ENCODE results near the gene SLC25A4. TPM values are rescaled to one million over a fixed set of nuclear protein-coding genes. Genes with fewer than 3 reads are reported as not detected.

The SLC25A4 gene
- total RNA-seq, 2 experiments from 2014 or later, result 8.5 to 8.7 TPM

GRCh38 chr4:185165605-185166063, 22.6 kb downstream of the SLC25A4 start:
- H3K4me1 Mint-ChIP-seq (ENCODE audit: low read depth), result peaks cover 20% of the 10 kb centered on the region
- ChIA-PET CTCF (interaction anchor here (0.6 to 3.8 kb wide), 6 partner anchors 9 to 69 kb away, joined by 3 to 20 read pairs (median 4); partner anchors contain the start of gene SLC25A4), POLR2A (interaction anchor here (0.7 kb wide), 1 partner anchor 57 kb away, joined by 4 read pairs; no protein-coding TSS in a partner anchor)
- peaks cover 3% of the 10 kb centered on the region for H3K27me3 Mint-ChIP-seq
- H3K9me3 Mint-ChIP-seq, result no peaks in the 10 kb centered on the region
- H3K4me3 Mint-ChIP-seq, result peak overlapping the region; percentile 30
- TF ChIP-seq, protein P1, sequence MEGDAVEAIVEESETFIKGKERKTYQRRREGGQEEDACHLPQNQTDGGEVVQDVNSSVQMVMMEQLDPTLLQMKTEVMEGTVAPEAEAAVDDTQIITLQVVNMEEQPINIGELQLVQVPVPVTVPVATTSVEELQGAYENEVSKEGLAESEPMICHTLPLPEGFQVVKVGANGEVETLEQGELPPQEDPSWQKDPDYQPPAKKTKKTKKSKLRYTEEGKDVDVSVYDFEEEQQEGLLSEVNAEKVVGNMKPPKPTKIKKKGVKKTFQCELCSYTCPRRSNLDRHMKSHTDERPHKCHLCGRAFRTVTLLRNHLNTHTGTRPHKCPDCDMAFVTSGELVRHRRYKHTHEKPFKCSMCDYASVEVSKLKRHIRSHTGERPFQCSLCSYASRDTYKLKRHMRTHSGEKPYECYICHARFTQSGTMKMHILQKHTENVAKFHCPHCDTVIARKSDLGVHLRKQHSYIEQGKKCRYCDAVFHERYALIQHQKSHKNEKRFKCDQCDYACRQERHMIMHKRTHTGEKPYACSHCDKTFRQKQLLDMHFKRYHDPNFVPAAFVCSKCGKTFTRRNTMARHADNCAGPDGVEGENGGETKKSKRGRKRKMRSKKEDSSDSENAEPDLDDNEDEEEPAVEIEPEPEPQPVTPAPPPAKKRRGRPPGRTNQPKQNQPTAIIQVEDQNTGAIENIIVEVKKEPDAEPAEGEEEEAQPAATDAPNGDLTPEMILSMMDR (IDR thresholded peaks at IDR 0.05), result no peak
- H3K36me3 Mint-ChIP-seq (ENCODE audit: low read depth), result peaks cover 58% of the 10 kb centered on the region
- H3K27ac Mint-ChIP-seq, result peak overlapping the region; percentile 58
- DNase-seq (no peak), ATAC-seq (peak; percentile 85)
- intact Hi-C loops (cut with micrococcal nuclease), result no loop called here

DNA sequence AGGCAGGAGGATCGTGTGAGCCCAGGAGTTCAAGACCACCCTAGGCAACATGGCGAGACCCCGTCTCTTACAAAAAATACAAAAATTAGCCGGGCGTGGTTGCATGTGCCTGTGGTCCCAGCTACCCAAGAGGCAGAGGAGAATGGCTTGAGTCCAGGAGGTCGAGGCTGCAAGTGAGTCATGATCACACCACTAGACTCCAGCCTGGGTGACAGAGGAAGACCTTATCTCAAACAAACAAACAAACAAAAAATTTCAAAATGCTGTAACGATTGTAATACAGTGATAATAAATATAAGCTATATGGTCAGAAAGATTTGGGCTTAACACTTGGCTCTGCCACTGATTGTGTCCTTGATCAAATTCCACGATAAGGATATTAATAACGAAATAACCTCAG, 24.2 kb downstream of the SLC25A4 start:
- POLR2A ChIA-PET, result interaction anchor here (0.9 kb wide), 1 partner anchor 9 kb away, joined by 3 read pairs; no protein-coding TSS in a partner anchor
- intact Hi-C loops (cut with micrococcal nuclease), result no loop called here
- TF ChIP-seq, protein P1 (IDR thresholded peaks at IDR 0.05), result no peak

GRCh38 chr4:185171373-185172071, 28.5 kb downstream of the SLC25A4 start:
- Mint-ChIP-seq H3K27me3 (peaks cover 1% of the 10 kb centered on the region), H3K27ac (no peak overlapping the region), H3K4me1 (ENCODE audit: low read depth) (peaks cover 3% of the 10 kb centered on the region), H3K4me3 (no peak overlapping the region), H3K36me3 (ENCODE audit: low read depth) (peaks cover 56% of the 10 kb centered on the region), H3K9me3 (no peaks in the 10 kb centered on the region)
- no peak for DNase-seq
- TF ChIP-seq, protein P1 (IDR thresholded peaks at IDR 0.05), result no peak
- ChIA-PET CTCF (no interaction called here), POLR2A (no interaction called here)
- intact Hi-C loops (cut with micrococcal nuclease), result no loop called here
- no peak for ATAC-seq

More for the DNA sequence above, 24.2 kb downstream of the SLC25A4 start:
- Mint-ChIP-seq H3K9me3 (no peaks in the 10 kb centered on the region), H3K27me3 (peaks cover 3% of the 10 kb centered on the region), H3K27ac (no peak overlapping the region), H3K4me1 (ENCODE audit: low read depth) (peaks cover 20% of the 10 kb centered on the region), H3K4me3 (no peak overlapping the region), H3K36me3 (ENCODE audit: low read depth) (peaks cover 56% of the 10 kb centered on the region)
- ATAC-seq (no peak), DNase-seq (no peak)
- CTCF ChIA-PET, result interaction anchor here (3.8 kb wide), 1 partner anchor 16 kb away, joined by 20 read pairs; no protein-coding TSS in a partner anchor

DNA sequence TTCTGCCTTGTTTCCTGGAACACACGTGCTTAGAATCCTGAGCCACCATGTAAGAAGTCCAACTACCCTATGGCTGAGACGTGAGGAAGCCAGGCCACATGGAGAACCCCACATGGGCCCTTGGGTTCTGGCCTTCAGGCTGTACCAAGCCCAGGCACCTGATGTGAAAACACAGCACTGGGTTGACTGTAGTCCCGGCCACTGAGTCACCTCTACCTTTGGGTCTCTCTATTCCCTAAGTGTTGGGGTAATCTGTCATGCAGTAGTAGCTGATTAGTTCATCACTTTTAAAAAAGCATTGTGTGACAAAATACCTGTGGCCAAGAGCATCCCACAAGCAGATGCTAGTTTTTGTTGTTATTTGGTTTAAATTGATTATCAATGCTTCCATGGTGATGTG, 36.4 kb downstream of the SLC25A4 start:
- TF ChIP-seq, protein P1 (IDR thresholded peaks at IDR 0.05), result no peak
- H3K9me3 Mint-ChIP-seq, result no peaks in the 10 kb centered on the region
- H3K27me3 Mint-ChIP-seq, result no peaks in the 10 kb centered on the region
- H3K4me3 Mint-ChIP-seq, result no peak overlapping the region
- POLR2A ChIA-PET, result no interaction called here
- ATAC-seq (no peak), DNase-seq (peak; percentile 9)
- peaks cover 22% of the 10 kb centered on the region for H3K36me3 Mint-ChIP-seq (ENCODE audit: low read depth)
- CTCF ChIA-PET, result interaction anchor here (1.1 kb wide), 1 partner anchor 45 kb away, joined by 3 read pairs; no protein-coding TSS in a partner anchor
- no peak overlapping the region for H3K27ac Mint-ChIP-seq
- intact Hi-C loops (cut with micrococcal nuclease), result no loop called here
- peaks cover 24% of the 10 kb centered on the region for H3K4me1 Mint-ChIP-seq (ENCODE audit: low read depth)

- ATAC-seq (no peak), DNase-seq (no peak)
- TF ChIP-seq, protein P1 (IDR thresholded peaks at IDR 0.05), result no peak
- no peak overlapping the region for H3K27ac Mint-ChIP-seq
- intact Hi-C loops (cut with micrococcal nuclease), result no loop called here
- H3K36me3 Mint-ChIP-seq (ENCODE audit: low read depth), result peaks cover 14% of the 10 kb centered on the region
- ChIA-PET POLR2A (no interaction called here), CTCF (interaction anchor here (0.7 to 6.5 kb wide), 7 partner anchors 8 to 177 kb away, joined by 3 to 81 read pairs (median 16); partner anchors contain the start of gene SLC25A4)
- no peak overlapping the region for H3K4me3 Mint-ChIP-seq
- no peaks in the 10 kb centered on the region for H3K9me3 Mint-ChIP-seq
- H3K4me1 Mint-ChIP-seq (ENCODE audit: low read depth), result peaks cover 30% of the 10 kb centered on the region
- no peaks in the 10 kb centered on the region for H3K27me3 Mint-ChIP-seq
Observed at GRCh38 chr4:185182239-185182638, 39.2 kb downstream of the SLC25A4 start.
